A549 treated with Mapracorat at 1 μM for 4 hours (cell line): ENCODE data around the gene THAP9. TPM values are rescaled to one million over a fixed set of nuclear protein-coding genes. Genes with fewer than 3 reads are reported as not detected.

Experiments
- total RNA-seq: library from RNA; stranded (reverse); fragments of 200-300 nt; extraction: Qiagen RNA extraction; gene quantifications from 5 replicates; pipeline ENCODE4 v1.2.3, GENCODE V29; 2022

THAP9 gene, protein sequence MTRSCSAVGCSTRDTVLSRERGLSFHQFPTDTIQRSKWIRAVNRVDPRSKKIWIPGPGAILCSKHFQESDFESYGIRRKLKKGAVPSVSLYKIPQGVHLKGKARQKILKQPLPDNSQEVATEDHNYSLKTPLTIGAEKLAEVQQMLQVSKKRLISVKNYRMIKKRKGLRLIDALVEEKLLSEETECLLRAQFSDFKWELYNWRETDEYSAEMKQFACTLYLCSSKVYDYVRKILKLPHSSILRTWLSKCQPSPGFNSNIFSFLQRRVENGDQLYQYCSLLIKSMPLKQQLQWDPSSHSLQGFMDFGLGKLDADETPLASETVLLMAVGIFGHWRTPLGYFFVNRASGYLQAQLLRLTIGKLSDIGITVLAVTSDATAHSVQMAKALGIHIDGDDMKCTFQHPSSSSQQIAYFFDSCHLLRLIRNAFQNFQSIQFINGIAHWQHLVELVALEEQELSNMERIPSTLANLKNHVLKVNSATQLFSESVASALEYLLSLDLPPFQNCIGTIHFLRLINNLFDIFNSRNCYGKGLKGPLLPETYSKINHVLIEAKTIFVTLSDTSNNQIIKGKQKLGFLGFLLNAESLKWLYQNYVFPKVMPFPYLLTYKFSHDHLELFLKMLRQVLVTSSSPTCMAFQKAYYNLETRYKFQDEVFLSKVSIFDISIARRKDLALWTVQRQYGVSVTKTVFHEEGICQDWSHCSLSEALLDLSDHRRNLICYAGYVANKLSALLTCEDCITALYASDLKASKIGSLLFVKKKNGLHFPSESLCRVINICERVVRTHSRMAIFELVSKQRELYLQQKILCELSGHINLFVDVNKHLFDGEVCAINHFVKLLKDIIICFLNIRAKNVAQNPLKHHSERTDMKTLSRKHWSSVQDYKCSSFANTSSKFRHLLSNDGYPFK
- total RNA-seq: 1.2 to 2.4 TPM (median 2.0 TPM) in 5 replicates

DNA sequence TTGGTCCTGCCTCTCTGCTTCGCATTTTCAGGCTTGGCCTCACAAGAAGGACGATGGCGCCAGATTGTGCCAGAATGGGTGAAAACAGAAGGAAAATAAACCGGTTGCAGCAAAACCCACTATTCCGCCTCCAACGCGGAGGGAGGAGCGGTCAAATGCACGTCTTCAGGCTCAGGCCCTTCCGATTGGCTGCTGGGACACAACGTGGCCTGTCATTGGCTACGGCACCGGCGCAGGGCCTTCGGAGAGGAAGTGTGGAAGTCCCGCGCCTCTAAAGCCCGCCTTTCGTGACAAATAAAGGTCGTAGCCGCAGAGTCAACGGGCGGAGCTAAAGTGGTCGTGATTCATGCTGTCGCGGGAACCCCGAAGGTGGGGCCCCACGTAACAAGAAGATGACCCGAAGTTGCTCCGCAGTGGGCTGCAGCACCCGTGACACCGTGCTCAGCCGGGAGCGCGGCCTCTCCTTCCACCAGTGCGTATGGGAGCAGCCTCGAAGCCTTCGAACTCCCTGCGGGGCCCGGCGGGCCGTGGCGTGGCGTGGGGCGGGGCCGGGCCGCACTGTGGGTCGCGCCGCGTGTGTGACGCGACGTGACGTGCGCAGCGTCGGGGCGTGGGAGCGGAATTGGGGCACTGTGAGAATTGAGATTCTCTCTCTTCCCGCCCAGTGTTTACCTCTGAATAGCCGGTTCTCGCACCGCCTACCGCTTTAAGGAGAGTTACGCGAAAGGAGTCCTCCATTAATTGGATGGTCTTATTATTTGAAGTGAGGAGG is at the start of gene THAP9:
Gene THAP9 (plus strand): TSS at position 325 of the 772 bp plus-strand sequence. CDS start 68 bp downstream, at position 393.

GRCh38 chr4:82890901-82891706 is 9.4 kb upstream of the THAP9 start, which contains the start of gene SEC31A:
SEC31A (minus strand) TSS chr4:82891153; CDS start chr4:82881936, 9,217 bp downstream.

Other genes with a start within 250 kb of the THAP9 start
- 6.1 to 7.6 TPM (median 6.8 TPM) in 5 replicates for gene SCD5, start 101.9 kb upstream of the THAP9 start, total RNA-seq
- gene SEC31A, start 9.6 kb upstream of the THAP9 start, total RNA-seq: 78.3 to 87.2 TPM (median 81.0 TPM) in 5 replicates
- 5.7 to 7.8 TPM (median 6.6 TPM) in 5 replicates for gene LIN54, start 110.1 kb downstream of the THAP9 start, total RNA-seq
- 23.8 to 36.5 TPM (median 24.8 TPM) in 5 replicates for gene COPS4, start 134.4 kb downstream of the THAP9 start, total RNA-seq
- 0.55 to 1.1 TPM (median 0.89 TPM) in 5 replicates for gene PLAC8, start 214.0 kb downstream of the THAP9 start, total RNA-seq